T-helper 2 cell treated with Interferon-gamma antibody and Interleukin-4, amounts not matched to agents 100 ng/mL and 5 ng/mL, for 36 hours (primary cell): ENCODE measurements around the gene RBM20. TPM values are rescaled to one million over a fixed set of nuclear protein-coding genes. Genes with fewer than 3 reads are reported as not detected.

Experiments used
- intact Hi-C: fragments of 100-400 bp; cut with micrococcal nuclease; formaldehyde crosslinking; loops from one replicate; pipeline ENCODE4 v1.15.1; 2023
- total RNA-seq: library from RNA; stranded (reverse); gene quantifications from 2 replicates; pipeline ENCODE4 v1.2.3, GENCODE V29; 2022

The RBM20 gene
- total RNA-seq, result 0.07 and 0.09 TPM in 2 replicates

GRCh38 chr10:110643653-110644597, at the start of gene RBM20:
Gene RBM20 (plus strand): TSS chr10:110644336. CDS start chr10:110644455, 119 bp downstream.
- intact Hi-C loops, result loop anchor here (10.0 kb wide), 1 partner anchor 431 kb away; the partner anchor contains the start of gene ADRA2A

- intact Hi-C loops, result no loop called here
Measured at GRCh38 chr10:110597476-110597875, 46.7 kb upstream of the RBM20 start.

- intact Hi-C loops, result loop anchor here (1.0 to 2.0 kb wide), 3 partner anchors 44 to 294 kb away; no protein-coding TSS in a partner anchor
Measured at GRCh38 chr10:110600487-110601101, 43.5 kb upstream of the RBM20 start.

DNA sequence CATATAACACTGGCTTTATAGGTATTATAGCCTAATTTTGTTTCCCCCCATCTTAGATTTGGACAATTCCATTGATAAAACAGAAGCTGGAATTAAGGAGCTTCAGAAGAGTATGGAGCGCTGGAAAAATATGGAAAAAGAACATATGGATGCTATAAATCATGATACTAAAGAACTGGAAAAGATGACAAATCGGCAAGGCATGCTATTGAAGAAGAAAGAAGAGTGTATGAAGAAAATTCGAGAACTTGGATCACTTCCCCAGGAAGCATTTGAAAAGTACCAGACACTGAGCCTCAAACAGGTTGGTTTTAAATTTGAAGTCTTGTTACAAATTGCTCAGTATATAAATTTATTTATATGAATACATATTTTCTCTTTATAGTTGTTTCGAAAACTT, 42.6 kb upstream of the RBM20 start:
- intact Hi-C loops, result loop anchor here (2.0 kb wide), 1 partner anchor 45 kb away; no protein-coding TSS in a partner anchor

DNA sequence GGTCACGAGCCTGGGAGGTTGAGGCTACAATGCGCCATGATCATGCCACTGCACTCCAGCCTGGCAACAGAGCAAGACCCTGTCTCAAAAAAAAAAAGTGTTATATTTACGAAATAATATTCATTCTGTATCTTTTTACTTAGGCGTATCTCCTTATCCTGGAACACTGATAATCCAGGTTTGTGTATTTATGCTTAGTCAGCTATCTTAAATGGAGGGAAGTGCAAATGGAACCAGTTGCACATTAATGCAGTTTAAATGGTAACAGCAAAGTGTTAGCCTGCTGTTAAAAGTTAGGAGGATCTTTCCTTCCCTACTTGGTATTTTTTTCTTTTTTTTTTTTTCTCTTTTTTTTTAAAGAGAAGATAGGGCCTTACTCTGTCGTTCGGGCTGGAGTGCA, 36.0 kb upstream of the RBM20 start:
- intact Hi-C loops, result no loop called here

DNA sequence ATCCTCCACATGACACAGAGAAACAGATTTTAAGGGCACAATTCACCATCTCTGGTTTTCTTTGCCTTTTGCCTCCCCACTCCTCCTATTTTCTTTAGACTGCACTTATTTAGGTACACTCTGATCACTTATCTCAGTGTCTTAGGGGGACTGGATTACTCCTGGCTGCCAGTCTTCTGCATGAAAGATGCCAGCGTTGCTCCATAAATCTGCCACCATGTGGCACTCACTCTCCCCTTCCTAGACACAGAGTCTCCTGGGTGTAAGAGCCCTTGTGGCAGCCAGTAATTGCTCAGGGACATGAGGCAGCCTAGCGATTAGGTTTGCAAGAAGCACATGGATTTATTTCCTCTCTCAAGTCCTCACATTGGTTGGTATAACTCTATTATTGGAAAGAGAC, 34.5 kb upstream of the RBM20 start:
- intact Hi-C loops, result loop anchor here (2.0 to 5.0 kb wide), 4 partner anchors 71 to 1528 kb away; no protein-coding TSS in a partner anchor

- intact Hi-C loops, result loop anchor here (2.0 to 5.0 kb wide), 4 partner anchors 70 to 1527 kb away; no protein-coding TSS in a partner anchor
Measured at GRCh38 chr10:110610308-110610774, 33.8 kb upstream of the RBM20 start.

DNA sequence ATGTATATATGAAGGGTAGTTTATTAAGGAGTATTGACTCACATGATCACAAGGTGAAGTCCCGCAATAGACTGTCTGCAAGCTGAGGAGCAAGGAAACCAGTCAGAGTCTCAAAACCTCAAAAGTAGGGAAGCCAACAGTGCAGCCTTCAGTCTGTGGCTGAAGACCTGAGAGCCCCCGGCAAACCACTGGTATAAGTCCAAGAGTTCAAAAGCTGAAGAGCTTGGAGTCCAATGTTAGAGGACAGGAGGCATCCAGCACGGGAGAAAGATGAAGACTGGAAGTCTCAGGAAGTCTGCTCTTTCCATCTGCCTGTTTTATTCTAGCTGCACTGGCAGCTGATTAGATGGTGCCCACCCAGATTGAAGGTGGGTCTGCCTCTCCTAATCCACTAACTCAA, 33.4 kb upstream of the RBM20 start:
- intact Hi-C loops, result loop anchor here (2.0 to 5.0 kb wide), 4 partner anchors 70 to 1527 kb away; no protein-coding TSS in a partner anchor

DNA sequence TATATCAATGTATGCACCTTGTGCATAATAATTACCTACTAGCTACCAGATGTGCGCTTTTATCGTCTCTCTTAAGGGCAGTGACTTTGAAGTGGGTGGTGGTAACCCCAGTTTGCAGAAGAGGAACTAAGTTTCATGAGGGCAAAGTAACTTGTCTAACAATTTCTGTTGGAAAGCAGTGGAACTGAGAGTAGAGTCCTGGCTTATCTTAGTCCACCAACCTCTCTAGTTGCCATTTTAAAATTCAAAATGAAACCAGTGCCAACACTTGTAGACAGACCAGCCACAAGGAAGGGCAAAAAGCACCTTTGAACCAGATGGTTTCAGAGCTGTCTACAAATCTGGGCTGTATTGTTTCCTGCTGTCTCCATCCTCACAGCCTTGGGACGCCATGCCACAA, 32.0 kb upstream of the RBM20 start:
- intact Hi-C loops, result loop anchor here (5.0 kb wide), 2 partner anchors 135 to 1525 kb away; no protein-coding TSS in a partner anchor

DNA sequence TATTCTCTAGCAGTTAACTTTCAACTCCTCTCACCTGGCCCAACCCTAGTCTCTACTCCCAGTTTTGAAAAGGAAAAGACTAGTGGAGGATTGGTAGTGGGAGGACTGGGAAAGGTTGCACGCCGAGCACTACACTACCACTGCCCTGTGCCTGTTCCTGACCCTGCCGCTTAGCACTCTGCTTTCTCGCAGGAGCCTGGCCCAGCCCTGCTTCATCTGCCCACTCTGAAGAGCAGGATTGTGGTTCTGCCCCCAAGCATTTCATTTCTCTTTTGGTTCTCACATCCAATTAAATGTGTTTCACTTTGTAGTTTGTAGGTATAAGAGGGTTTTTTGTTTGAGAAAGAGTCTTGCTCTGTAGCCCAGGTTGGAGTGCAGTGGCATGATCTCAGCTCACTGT, 31.5 kb upstream of the RBM20 start:
- intact Hi-C loops, result loop anchor here (5.0 kb wide), 2 partner anchors 135 to 1525 kb away; no protein-coding TSS in a partner anchor

DNA sequence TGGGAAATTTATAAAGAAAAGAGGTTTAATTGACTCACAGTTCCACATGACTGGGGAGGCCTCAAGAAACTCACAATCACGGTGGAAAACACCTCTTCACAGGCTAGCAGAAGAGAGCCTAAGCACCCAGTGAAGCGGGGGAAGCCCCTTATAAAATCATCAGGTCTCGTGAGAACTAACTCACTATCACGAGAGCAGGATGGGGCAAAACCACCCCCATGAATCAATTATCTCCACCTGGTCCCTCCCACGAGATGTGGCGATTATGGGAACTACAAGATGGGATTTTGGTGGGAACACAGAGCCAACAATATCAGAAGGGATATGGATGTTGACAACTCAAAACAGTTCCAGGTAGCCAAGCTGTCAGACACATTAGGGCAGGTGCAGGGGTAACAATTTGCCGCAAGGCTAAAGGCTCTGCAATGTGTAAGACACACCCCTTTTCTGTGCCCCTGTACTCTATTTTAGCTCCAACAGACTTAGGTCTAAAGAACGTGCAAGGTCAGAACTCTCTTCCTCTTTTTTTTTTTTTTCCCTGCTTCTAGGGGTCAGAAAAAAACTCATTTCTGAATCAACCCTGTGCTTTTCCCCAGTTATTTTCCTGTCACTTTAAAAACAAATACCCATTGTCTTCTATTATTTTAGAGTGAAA, 30.7 kb upstream of the RBM20 start:
- intact Hi-C loops, result loop anchor here (5.0 kb wide), 2 partner anchors 134 to 1524 kb away; no protein-coding TSS in a partner anchor

GRCh38 chr10:110613996-110614495, 30.1 kb upstream of the RBM20 start:
- intact Hi-C loops, result loop anchor here (5.0 kb wide), 2 partner anchors 133 to 1523 kb away; no protein-coding TSS in a partner anchor

DNA sequence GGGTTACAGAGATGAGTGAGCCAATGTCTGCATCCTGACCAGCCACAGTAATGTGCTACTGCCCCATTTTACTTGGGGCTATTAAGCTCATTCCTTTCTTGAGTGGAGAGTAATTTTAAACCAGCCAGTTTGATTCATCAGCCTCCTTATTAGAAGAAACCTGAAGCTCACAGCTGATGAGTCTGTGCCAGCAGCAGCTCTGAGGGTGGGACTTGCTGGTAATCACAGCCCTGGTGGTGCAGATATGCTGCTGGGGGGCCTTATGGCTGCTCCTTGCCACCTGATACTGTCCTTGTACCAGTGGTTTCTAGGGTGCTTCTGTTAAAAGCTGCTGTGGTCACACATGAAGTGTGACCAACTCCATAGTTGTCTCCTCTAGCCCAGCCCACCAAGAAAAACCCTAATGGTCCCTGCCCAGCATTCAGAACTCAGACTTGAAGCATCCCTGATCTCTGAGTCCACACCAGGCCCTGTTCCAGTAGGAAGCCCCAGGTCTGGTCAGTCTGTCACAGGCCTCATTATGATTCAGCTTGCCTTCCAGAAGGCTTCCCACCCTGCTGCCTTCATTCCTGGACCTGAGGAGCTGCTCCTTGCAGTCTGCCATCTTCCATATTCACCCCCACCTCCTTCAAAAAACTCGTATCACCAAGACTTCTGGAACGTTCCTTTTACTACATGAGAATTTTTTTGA, 28.9 kb upstream of the RBM20 start:
- intact Hi-C loops, result no loop called here

GRCh38 chr10:110616493-110617033, 27.6 kb upstream of the RBM20 start:
- intact Hi-C loops, result no loop called here

DNA sequence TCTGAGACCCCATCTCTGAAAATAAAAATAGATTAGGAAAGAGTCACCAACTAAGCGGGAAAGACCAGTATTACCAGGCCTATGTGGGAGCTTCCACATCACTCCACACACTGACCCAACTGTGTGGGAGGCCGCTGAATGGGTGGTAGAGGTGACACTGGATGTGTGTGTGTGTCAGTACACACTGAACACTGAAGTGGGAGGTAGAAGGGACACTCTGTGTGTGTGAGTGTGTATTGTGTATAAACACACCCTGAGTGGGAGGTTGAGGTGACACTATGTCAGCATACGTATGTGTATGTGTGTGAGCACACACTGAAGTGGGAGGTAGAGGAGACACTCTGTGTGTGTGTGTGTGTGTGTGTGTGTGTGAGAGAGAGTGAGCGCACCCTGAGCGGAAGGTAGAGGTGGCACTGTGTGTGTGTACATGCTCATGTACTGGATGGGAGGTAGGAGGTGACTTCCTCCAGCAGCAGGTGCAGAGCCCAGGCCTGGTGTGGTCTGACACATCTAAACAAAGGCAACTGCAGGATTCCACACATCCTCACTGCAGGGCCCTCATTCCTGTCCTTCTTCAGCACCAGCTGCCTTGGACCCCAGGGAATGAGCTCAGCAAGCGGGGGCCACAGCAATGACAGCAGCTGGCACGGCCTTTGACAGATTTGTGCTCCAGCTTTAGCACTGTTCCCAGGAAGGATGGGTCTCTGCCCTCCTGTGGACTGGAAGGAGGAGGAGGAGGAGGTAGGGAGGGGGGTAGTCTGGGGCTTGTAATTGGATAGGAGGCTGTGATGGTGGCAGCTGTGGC, 26.5 kb upstream of the RBM20 start:
- intact Hi-C loops, result no loop called here

DNA sequence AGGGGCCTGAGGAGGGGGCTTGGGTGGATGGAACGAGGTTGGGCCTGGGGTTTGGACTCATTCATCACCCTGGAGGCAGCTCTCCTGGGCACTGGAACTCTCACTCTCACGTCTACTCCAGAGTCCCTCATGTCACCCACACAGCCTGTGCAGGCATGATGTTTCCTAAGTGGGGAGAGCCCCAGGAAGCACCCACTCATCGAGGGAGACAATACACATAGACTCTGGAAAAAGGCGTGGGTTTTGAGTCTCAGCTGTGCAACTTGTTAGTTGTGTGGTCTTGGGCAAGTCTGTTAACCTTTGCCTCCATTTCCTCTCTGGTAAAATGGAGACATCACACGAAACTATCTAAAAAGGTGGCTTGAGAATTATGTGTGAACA, 25.9 kb upstream of the RBM20 start:
- intact Hi-C loops, result no loop called here

GRCh38 chr10:110619514-110620397, 24.4 kb upstream of the RBM20 start:
- intact Hi-C loops, result no loop called here

DNA sequence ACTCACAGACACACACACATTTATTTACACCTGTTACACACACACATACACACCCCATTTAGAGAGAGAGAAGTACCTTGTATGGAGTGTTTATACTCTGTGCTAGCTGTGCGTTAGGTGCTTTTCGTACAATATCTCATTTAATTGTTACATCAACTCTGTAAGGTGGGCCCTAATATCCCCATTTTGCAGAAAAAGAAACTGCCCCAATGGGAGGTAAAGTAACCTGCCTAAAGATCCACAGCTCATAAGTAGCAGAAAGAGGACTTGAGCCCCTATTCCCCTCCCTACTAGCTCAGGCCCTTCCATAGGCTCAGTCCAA, 23.8 kb upstream of the RBM20 start:
- intact Hi-C loops, result no loop called here
